Stimulated activated CD4-positive, alpha-beta T cell treated with anti-CD3 and anti-CD28 coated beads, Interleukin-12 subunit alpha, Interleukin-12 subunit beta, amount 100 ng/mL, for 24 hours (primary cell): ENCODE data around the gene KCNV2.
"Not testable (repeated sequence)": the region's sequence is repeated elsewhere in the genome, so short reads cannot be mapped to it uniquely, and the experiment has no call there.

Experiments used
- DNase-seq, 2 experiments: peaks; one replicate each; pipeline ENCODE4 v3.0.0-alpha.2; 2020; ENCODE audit warnings: low read depth in 2 of 2

Gene KCNV2

DNA sequence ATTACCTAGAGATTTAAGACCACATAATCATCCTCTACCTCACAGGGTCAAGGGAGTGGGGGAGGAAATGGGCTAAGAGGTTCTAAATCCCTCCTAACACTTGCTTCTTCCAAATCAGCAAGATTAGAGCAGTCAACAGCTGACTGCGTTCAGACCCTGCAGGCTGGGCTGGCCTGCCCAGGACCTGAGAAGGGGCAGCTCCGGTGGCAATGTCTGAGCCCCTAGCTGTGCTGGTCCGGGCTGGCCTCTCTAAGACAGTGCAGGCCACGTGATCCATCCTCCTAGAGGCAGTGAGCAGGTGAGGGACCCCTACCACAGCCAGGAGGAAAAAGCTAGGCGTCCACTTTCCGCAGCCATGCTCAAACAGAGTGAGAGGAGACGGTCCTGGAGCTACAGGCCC lies at the start of gene KCNV2:
KCNV2 (plus strand) TSS at position 126 of the 400 bp plus-strand sequence; CDS start at position 356, 230 bp downstream.
- no peak for DNase-seq

DNA sequence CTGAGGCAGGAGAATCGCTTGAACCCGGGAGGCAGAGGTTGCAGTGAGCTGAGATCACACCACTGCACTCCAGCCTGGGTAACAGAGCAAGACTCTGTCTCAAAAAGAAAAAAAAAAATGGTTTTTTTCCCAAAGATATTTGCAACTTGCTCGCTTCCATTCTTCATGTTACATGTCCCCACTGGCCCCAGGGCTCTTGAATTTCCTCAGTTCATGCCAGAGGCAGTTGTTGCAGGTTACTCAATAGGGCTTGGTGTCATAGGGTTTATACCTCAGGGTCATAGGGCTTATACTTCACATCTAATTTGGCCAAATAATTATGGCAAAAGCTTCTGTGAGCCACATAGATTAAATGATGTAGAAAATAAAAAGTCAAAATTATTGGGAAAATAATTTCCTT lies 44.1 kb upstream of the KCNV2 start:
- DNase-seq = no peak

DNA sequence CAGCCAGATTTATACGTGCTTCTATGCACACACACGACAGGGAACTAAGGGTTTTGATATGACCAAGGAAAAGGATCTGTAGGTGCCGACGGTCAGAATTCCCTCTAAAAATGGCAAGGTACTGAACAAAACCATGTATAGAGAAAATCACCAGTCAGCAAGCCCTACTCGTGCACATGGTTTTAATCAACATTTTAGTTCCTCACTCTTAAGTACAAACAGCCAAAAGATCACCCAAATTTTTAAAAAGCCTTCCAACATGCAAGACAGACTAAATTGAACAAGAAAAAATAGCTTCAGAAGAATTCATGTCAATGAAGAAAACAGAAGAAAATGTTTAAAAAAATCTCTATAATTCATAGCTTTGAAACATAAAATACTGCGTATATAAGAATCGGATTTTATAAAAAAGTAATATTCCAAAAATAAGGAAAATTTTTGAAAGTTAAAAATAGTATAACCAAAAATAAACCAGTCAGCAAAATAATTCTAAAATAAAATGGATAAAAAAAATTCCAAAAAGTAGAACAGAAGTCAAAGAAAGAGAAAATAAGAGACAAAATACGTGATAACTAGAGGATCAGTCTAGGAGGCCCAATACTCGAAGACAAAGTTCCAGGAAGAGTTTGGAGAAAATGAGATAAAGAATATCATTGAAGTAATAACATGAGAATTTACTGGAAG lies 43.0 kb upstream of the KCNV2 start:
- no peak for DNase-seq

DNA sequence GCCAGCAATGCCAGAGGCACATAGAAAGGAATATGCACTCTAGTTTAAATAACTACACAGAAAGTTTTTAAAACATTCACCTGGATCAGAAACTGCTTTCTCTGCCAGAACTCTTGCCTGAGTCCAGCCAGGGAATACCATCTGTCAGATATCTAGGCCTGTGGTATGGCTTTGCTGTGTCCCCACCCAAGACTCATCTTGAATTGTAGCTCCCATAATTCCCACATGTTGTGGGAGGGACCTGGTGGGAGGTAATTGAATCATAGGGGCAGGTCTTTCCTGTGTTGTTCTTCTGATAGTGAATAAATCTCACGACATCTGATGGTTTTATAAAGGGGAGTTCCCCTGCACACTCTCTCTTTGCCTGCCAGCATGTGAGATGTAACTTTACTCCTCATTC lies 41.5 kb upstream of the KCNV2 start:
- no peak for DNase-seq

GRCh38 chr9:2676466-2676865 lies 40.8 kb upstream of the KCNV2 start:
- no peak for DNase-seq

DNA sequence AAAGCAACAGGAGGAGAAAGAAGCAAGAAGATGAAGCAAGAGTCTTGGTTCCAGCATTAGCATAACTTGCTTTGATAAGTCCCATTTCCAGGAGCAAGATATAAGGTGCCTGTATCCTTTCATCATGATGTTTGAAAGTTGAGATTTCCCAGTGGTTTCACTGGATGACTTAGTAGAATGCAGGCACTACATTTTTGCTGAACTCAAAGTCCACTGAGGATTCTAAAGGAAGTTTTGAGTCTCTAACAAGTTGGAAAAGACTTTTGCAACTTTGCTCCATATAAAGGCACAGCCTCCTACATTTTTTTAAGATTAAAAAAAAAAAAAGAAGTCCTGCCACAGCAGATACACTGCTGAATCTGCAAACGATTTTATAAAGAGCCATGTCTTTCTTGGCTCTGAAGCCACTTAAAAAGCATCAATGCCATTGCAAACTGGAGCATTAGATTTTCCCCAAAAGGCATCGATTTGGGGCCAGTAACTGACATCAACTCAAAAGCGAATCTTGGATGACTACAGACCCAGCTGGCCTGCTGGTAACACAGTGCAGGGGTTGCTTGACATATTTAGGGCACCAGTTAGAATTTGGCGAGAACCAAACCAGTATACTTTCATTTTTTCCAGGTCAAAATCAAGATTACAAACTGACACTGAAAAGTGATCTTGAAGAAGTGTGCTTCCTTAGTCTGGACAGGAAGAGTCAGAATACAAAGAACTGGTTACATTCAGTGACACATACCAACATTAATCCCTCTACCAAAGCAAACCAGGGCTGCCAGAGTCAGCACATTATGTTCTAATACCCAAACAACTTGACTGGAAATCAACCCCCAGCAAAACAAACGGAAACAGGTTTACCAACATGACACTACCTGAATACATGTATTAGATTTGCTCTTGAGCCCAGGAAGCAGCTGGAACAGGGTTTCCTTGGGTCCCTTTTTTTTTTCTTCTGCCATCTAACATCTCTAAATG lies 39.1 kb upstream of the KCNV2 start:
- no peak for DNase-seq

- no peak for DNase-seq
Measured at GRCh38 chr9:2679011-2679410, 38.3 kb upstream of the KCNV2 start.

DNA sequence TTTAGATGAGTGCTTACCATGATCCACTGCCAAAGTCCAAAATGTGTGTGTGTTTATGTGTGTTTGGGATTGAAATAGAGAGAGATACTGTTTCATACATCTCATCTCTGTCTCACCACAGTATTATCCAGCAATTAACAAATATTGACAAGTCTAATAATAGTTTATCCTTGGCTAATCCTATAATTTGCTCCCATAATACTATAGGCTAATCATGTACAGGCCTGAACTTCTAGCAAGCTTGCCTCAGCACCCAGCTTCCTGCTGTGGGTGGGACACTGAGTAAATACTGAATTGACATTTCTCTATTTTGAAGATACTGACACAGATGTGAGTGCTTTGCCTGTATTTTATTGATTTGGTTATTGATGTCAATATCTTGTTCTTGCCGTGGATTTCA lies 35.3 kb upstream of the KCNV2 start:
- DNase-seq = no peak

DNA sequence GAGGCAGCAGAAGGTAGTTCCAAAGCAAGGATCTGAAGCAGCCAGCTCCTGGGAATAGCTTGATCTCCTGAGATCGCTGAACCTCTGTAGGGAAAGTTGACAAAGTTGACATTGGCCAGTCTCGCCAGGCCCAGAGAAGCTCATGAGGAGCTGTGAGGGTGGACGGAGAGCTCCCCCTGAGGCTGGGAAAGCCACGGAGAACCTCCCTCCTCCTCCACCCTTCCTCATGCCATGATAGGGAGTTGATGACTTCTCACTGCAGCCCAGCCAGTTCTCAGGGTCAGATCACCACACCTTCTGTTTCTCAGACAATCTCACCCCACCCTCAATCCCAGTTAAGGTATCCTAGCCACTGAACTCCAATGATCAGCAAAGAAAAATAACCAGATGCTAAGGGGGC lies 30.4 kb upstream of the KCNV2 start:
- no peak for DNase-seq

GRCh38 chr9:2688636-2689035 lies 28.7 kb upstream of the KCNV2 start:
- DNase-seq = no peak

- no peak for DNase-seq
Measured at GRCh38 chr9:2691212-2691611, 26.1 kb upstream of the KCNV2 start.

DNA sequence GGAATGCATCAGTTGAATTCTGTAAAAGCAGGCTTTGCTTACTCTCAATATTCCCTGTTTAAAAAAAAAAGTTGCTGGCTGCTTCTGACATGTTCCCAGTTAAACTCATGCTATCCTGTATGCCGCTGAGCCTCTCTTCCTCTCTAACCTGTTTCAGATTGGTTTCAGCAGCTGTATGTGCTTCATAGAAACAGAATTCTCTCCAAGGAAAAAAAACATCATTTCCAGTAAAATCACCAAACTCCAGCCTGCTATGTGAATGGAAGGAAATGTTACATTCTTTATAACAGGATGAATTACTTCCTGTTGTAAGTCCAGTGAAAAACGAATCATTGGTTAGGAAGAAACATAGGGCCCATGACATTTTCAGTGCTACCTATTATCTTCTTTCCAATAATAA lies 25.7 kb upstream of the KCNV2 start:
- no peak for DNase-seq

- no peak for DNase-seq
Measured at GRCh38 chr9:2693056-2693455, 24.3 kb upstream of the KCNV2 start.

- DNase-seq = no peak
Measured at GRCh38 chr9:2697492-2697891, 19.8 kb upstream of the KCNV2 start.

DNA sequence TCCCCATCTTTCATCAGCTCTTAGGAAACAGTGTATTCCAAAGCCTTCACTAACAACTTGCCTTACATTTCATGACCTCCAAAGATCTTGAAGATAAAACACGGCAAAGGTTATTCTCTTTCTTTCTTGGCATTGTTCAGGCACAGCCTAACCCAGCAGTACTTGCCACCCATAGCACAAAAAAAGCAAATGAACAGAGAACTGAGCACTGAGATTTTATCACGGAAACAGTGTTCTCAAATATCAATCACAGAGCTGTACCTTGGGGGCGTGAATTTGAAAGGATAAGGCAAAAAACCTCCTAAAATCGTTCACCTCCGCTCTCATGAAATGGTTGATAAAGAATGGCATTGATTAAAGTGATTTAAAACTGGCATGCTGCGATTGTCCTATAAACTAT lies 16.9 kb upstream of the KCNV2 start:
- DNase-seq = no peak

DNA sequence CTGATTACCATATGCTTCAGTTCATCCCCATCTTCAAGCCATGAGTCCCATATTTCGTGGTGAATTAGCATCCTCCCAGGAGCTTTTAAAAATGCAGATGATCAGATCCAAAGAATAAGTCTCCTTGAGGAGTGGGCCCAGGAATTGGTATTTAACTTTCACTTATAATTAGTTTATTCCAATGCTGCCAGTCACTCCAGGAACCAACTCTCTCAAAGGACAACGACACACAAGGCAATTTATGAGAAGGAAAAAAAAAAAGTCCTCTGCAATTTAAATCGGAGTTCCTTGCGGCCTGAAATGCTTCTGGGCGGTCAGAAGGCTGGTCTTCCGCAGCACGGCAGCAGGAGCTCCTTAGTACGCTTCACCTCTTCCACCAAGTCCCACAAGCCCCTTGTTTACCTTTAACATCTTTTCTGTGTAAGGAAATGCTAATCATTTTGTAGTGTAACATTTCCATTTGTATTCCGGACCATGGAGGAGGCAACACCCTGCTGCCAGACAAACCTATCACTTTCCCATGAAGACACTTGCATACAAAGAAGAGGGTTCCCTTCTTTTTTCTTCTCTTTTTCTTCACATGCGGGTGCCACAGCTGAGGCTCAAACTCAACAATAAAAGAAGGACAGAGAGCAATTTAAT lies 16.3 kb upstream of the KCNV2 start:
- no peak for DNase-seq

- DNase-seq = no peak
Measured at GRCh38 chr9:2704504-2704903, 12.8 kb upstream of the KCNV2 start.

- not testable (repeated sequence) for DNase-seq
Measured at GRCh38 chr9:2707256-2707655, 10.1 kb upstream of the KCNV2 start.

GRCh38 chr9:2709645-2710101 lies 7.6 kb upstream of the KCNV2 start:
- DNase-seq = no peak

DNA sequence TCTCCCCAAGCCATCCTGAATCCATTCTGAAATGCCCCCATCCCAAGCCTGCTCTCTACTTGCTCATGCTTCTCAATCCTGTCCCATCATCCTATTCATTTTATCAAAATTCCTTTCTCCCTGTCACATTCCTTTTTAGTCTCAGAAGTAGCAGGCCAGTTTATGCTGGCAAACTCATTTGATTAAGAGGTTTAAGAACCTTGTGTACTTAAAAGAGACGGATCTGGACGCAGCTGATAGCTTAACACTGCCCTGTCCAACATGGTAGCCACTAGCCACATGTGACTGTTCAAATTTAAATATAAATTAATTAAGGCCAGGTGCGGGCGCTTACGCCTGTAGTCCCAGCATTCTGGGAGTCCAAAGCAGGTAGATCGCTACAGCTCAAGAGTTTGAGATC lies 5.6 kb upstream of the KCNV2 start:
- no peak for DNase-seq

DNA sequence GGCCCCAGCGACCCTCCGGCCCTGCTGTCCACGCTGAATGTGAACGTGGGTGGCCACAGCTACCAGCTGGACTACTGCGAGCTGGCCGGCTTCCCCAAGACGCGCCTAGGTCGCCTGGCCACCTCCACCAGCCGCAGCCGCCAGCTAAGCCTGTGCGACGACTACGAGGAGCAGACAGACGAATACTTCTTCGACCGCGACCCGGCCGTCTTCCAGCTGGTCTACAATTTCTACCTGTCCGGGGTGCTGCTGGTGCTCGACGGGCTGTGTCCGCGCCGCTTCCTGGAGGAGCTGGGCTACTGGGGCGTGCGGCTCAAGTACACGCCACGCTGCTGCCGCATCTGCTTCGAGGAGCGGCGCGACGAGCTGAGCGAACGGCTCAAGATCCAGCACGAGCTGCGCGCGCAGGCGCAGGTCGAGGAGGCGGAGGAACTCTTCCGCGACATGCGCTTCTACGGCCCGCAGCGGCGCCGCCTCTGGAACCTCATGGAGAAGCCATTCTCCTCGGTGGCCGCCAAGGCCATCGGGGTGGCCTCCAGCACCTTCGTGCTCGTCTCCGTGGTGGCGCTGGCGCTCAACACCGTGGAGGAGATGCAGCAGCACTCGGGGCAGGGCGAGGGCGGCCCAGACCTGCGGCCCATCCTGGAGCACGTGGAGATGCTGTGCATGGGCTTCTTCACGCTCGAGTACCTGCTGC lies 839 bp downstream of the KCNV2 start:
- no peak for DNase-seq

- no peak for DNase-seq
Measured at GRCh38 chr9:2718698-2719033, 1.4 kb downstream of the KCNV2 start.
